ENCODE data around the gene PTMA.

- TF ChIP-seq, protein P1, sequence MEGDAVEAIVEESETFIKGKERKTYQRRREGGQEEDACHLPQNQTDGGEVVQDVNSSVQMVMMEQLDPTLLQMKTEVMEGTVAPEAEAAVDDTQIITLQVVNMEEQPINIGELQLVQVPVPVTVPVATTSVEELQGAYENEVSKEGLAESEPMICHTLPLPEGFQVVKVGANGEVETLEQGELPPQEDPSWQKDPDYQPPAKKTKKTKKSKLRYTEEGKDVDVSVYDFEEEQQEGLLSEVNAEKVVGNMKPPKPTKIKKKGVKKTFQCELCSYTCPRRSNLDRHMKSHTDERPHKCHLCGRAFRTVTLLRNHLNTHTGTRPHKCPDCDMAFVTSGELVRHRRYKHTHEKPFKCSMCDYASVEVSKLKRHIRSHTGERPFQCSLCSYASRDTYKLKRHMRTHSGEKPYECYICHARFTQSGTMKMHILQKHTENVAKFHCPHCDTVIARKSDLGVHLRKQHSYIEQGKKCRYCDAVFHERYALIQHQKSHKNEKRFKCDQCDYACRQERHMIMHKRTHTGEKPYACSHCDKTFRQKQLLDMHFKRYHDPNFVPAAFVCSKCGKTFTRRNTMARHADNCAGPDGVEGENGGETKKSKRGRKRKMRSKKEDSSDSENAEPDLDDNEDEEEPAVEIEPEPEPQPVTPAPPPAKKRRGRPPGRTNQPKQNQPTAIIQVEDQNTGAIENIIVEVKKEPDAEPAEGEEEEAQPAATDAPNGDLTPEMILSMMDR (conservative IDR thresholded peaks at IDR 0.05): peak; percentile 62
- no peak for TF ChIP-seq EZH2 (IDR thresholded peaks at IDR 0.05; ENCODE audit: low read depth)
These were observed 21.0 kb upstream of the PTMA start for GRCh38 chr2:231687133-231687852.
